A549 treated with DMSO at 1 μM for 4 hours (cell line): ENCODE measurements around the gene SMARCB1. TPM values are rescaled to one million over a fixed set of nuclear protein-coding genes. Genes with fewer than 3 reads are reported as not detected.

ENCODE experiments used
- total RNA-seq: library from RNA; stranded (reverse); fragments of 200-300 nt; extraction: Qiagen RNA extraction; gene quantifications from 5 replicates; pipeline ENCODE4 v1.2.3, GENCODE V29; 2022; ENCODE audit warnings: low read depth

The SMARCB1 gene
- total RNA-seq: 47.3 to 58.2 TPM (median 50.3 TPM) in 5 replicates

DNA sequence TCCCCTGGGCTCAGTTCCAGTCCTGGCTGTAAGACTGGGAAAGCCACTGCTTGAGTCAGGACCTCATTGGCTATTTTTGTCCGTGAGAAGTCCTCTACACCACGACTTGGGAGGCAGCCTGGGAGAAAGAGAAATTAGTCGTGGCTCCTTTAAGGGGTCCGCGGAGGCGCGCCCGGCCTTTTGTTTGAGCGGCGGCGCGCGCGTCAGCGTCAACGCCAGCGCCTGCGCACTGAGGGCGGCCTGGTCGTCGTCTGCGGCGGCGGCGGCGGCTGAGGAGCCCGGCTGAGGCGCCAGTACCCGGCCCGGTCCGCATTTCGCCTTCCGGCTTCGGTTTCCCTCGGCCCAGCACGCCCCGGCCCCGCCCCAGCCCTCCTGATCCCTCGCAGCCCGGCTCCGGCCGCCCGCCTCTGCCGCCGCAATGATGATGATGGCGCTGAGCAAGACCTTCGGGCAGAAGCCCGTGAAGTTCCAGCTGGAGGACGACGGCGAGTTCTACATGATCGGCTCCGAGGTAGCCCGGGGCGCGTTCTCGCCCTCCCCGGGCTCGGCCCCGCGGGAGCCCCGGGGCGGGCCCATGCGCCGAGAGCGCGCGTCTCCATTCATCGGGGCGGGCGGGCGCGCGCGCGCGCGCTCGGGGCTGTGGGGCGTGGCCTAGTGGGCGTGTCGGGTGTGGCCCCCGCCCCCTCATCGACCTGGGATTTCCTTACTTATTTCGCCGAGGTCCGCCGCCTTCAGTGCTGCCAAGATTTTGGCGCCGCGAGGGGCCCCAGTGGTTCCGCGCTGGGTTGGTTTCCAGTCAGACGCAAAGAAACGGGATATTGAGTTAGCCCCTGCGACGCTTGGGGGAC is at the start of gene SMARCB1:
Gene SMARCB1, plus strand, starts transcription at position 215 of the 848 bp plus-strand sequence. Its CDS starts 204 bp downstream, at position 419.

DNA sequence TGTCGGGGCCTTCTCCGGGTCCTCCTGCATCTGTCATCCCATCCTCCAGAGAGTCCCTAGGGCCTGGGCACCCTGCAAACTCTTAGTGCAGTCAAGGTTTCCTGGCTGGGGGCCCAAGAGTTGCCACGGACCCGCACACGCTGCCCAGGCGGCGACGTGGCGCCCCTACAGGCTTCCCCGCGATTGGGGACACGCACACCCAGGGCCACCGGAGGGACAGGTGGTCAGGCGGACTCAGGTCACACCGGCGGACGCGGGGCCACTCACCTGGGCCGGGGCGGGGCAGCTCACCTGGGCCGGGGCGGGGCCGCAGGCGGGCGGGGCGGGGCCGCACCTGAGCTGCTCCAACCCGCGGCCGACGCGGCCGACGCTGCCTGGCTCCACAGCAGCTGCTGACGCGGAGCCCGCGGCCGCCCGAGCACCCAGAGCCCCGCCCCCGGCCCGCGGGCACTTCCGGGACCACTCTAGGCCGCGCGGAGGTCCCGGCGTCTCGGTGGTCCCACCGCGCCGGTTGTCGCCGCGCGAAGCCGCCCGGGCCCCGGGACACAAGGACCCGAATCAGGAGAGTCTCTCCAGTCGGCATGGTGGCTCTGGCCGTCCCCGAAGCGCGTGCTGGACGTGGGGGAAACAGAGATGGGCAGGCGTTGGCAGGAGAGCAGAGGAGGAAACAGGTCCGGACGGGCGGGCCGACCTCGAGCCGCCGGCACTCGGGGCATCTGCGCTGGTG is 35.9 kb upstream of the SMARCB1 start, which contains the start of gene ZNF70:
Gene ZNF70, minus strand, starts transcription at position 399 of the 727 bp plus-strand sequence. CDS start 5,972 bp downstream, outside the sequence.

DNA sequence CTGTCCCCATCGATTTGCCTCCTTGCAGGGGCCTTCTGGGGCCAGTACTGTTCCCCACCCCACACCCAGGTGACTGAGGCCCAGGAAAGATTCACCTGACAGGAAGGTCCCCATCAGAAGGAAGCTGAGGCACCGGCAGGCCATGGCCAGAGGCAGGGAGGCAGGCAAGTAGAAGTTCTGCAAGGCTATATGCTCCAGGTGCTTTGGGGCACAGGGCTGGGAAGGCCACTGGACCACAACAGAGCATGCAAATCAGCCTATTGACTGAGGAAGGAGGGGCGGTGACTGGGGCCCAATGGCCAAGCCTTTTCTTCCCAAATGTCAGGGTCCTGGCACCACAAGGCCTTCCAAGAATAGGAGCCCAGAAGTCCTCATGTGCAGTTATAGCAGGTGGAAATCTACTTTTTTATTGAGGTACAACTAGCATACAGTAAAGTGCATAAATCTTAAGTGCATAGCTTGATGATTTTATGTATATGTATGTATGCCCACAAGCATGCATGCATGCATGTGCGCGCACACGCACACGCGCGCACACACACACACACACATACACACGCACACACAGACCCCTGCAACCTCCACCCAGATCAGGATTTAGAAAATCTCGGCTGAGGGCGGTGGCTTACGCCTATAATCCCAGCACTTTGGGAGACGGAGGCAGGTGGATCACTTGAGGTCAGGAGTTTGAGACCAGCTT is 32.4 kb upstream of the SMARCB1 start, which contains the start of gene VPREB3:
Gene VPREB3, minus strand, starts transcription at position 206 of the 700 bp plus-strand sequence. Its CDS starts 62 bp downstream, at position 144.

DNA sequence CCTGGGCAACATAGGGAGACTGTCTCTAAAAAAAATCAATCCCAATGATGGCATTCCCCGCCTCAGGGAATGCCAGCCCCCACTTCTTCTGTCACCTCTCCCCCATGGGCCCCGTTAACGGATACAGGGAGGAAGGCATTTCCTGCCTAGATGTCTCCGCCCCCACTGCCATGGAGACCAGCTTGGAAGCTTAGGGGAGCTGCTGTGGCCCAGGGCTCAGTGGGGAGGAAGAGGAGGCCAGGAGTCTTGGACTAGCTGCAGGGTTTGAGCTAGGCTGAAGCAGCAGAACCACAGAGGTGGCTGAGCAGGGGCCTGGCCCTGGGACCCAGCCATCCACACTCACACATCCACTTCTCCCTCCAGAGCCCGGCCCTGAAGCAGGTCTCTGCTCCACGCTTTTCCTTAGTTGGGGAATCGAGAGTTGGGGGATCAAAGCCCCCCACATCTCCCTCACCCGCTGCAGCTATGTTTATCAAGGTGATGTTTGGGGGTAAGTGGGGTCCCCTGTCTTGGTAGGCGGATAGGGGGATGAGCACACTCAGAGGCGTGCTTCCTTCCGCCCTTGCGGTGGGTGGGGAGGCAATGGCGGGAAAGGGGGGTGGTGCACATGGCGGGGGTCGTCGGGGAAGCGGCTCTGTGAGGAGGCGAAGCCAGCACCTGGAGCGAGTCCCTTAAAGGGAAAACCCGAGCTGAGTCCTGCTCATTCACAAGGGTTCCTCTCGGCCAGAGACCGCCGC is 23.8 kb upstream of the SMARCB1 start, which contains the start of gene C22orf15:
Gene C22orf15, plus strand, starts transcription at position 149 of the 737 bp plus-strand sequence. Its CDS starts 317 bp downstream, at position 466.

DNA sequence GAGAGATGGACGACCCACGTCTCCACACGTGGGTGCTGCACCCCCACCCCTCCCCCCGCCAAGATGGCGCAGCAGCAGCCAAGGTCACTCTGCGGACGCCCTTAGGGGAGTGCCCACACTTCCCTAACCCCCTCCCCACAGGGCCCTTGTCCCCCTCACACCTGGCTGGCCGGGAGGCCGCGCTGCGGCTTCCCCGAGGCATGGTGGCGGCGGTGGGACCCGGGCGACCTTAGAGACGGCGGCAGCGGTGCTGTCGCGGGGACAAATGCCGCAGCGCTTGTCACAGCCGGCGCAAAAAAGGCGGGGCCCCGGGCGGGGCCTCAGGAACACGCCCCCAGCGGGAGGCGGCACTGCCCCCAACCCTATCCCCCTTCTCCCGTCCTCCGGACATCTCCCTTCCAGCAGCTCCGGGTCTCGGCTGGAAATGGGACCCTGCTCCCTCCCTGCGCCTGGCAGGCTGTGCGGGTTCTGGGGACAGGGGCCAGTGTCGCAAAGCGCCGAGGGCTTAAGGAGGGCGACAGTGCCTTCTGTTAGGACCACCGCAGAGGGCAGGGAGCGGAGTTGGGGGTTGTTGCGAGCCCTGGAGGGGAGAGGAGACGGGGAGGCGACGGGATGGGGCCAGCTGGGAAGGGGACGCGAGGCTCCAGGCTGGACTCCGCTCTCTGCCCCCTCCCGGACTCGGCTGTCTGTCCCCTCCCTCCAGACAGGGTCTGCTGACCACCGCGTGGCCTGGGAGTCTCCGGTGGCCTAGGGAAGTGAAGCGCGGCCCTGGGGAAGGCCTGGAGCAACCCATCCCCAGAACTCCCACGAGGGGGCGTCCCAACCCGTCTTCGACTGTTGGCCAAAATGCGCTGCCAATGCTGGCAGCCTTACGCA is 18.9 kb upstream of the SMARCB1 start, which contains the start of gene CHCHD10:
Gene CHCHD10, minus strand, starts transcription at position 300 of the 876 bp plus-strand sequence. Its CDS starts 98 bp downstream, at position 202.

DNA sequence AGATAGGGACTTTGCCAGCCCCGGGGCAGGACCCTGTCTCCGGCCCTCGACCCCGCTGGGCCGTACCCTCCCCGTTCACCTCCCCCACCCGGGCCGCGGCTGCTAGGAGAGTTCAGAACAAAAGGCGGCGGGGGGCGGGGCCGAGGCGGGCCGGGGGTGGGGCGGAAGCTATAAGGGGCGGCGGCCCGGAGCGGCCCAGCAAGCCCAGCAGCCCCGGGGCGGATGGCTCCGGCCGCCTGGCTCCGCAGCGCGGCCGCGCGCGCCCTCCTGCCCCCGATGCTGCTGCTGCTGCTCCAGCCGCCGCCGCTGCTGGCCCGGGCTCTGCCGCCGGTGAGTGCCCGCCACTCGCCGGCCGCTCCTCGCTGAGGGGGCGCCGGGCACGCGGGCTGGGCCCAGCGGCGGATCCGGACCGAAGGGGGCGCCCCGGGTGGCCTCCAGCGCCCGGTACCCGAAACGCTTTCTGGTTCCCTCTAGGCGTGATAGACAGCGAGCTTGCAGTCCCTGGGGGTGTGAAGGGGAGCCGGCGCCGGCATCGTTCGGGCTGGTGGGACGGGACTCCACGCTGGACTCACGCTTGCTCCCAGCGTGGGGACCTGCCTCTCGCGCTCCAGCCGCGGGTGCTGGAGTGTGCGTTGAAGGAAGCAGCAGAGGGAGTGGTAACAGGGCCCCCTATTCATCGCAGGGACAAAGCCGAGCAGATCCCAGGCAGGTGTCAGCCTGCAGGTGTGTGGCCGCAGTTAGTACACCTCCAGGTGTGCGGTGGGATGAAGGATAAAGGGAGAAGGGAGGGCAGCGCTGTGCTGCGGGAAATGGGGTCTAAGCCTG is 13.9 kb upstream of the SMARCB1 start, which contains the start of gene MMP11:
Gene MMP11, plus strand, starts transcription at position 201 of the 825 bp plus-strand sequence. Its CDS starts 22 bp downstream, at position 223.

DNA sequence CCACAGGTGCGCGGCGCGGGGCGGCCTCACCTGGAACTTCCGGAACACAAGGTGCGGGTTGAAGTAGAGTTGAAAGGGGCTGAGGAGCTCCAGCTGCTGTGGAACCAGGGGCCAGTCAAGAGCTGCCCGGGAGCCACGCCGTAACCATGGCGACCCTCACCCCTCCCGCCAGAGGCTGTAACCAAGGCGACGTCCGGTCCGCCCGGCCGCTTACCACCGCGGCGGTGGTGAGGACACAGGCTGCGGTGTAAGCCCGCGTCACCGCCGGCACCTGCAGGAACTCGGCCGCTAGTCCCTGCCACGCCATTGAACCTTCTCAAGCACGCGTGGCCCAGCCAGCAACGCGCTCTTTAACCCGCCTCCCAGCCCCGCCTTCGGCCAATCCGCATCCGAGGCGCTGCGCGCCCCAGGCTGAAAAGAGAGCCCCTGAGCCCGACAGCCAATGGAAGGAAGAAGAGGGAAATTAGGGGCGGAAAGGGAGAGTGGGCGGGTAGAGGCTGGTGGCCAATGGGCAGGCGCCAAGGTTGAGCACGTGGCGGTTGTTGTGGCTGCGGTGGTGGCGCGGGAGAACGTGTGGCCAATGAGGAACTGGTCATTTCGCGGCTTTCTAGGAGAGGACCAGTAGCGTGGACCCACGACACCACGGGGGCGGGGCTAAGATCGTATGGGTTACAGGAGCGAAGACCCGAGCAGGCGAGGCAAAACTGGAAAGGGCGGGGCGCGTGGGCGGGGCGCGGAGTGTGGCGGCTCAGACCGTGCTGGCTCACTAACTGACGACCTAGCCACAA is 52.1 kb downstream of the SMARCB1 start, which contains the start of gene DERL3:
Gene DERL3, minus strand, starts transcription at position 326 of the 788 bp plus-strand sequence. Its CDS starts 19 bp downstream, at position 307.

DNA sequence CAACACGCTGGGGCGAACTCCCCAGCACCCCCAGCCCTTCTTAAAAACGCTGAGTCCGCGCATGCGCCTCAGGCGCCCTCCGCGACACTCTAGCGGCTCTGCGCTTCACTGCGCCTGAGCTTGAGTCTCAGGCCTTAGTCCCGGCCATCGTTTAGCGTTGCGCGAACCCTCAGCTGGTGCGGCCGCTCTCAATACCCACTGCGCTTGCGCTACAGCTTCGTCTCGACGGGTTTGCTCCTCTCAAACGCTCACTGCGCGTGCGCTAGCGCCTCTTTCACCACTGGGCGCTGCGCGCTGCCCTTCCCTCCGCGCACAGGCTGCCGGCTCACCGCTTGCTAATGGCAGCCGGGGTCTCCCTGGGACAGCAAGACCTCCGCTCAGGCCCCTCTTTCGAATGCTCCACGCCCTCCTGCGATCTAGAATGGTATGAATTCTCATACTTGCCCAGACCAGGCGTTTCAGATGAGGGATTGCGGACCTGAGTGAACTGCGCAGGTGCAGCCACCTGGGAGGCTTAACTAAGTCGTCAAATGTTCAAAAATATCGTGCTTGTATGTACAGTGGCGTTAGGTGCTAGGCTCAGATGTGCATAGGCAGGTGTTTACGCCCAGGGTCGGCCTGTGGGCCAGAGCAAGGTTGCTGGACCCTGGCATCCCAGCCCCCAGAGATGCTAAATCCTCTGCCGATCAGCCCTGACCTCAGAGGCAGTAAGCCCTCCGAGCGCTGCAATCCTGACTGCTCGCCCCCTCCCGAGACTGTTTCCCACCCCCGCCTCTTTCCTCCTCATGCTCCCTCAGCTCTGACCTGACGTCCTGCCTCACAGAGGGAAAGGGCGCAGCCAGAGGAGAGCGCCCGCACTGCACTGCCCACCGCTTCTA is 71.1 kb downstream of the SMARCB1 start, which contains the start of gene SLC2A11:
Gene SLC2A11, plus strand, starts transcription at position 270 of the 878 bp plus-strand sequence. Its CDS starts 125 bp downstream, at position 395.

Other genes with a start within 250 kb of the SMARCB1 start
- gene IGLL1, start 206.7 kb upstream of the SMARCB1 start, total RNA-seq: not detected in 5 replicates
- gene DRICH1, start 154.6 kb upstream of the SMARCB1 start, total RNA-seq: 0.09 to 0.26 TPM (median 0.13 TPM) in 4 of 5 replicates, not detected in the other
- gene RGL4, start 96.0 kb upstream of the SMARCB1 start, total RNA-seq: 0.04 TPM in 1 of 5 replicates, not detected in the others
- gene ZNF70, start 35.9 kb upstream of the SMARCB1 start, total RNA-seq: 0.99 to 1.3 TPM (median 1.2 TPM) in 5 replicates
- 0.51 to 0.87 TPM (median 0.64 TPM) in 5 replicates for gene VPREB3, start 32.5 kb upstream of the SMARCB1 start, total RNA-seq
- gene C22orf15, start 24.0 kb upstream of the SMARCB1 start, total RNA-seq: not detected in 5 replicates
- 84.1 to 177 TPM (median 168 TPM) in 5 replicates for gene CHCHD10, start 19.0 kb upstream of the SMARCB1 start, total RNA-seq
- gene MMP11, start 14.1 kb upstream of the SMARCB1 start, total RNA-seq: 0.11 to 0.23 TPM (median 0.14 TPM) in 5 replicates
- 0.43 to 0.69 TPM (median 0.47 TPM) in 5 replicates for gene DERL3, start 52.0 kb downstream of the SMARCB1 start, total RNA-seq
- gene SLC2A11, start 70.9 kb downstream of the SMARCB1 start, total RNA-seq: 8.7 to 10.0 TPM (median 9.7 TPM) in 5 replicates
- 485 to 881 TPM (median 831 TPM) in 5 replicates for gene MIF, start 107.4 kb downstream of the SMARCB1 start, total RNA-seq
- gene GSTT2B, start 174.2 kb downstream of the SMARCB1 start, total RNA-seq: 0.17 to 0.54 TPM (median 0.26 TPM) in 5 replicates
- gene DDTL, start 179.9 kb downstream of the SMARCB1 start, total RNA-seq: 1.6 to 1.9 TPM (median 1.7 TPM) in 5 replicates
- gene DDT, start 187.5 kb downstream of the SMARCB1 start, total RNA-seq: 103 to 162 TPM (median 139 TPM) in 5 replicates
- not detected in 5 replicates for gene GSTT2, start 193.2 kb downstream of the SMARCB1 start, total RNA-seq
- not detected in 5 replicates for gene GSTT4, start 218.5 kb downstream of the SMARCB1 start, total RNA-seq
- gene CABIN1, start 224.3 kb downstream of the SMARCB1 start, total RNA-seq: 17.3 to 22.7 TPM (median 20.2 TPM) in 5 replicates